SK-N-SH (cell line): Measurements from ENCODE around the gene HJV. TPM values are rescaled to one million over a fixed set of nuclear protein-coding genes. Genes with fewer than 3 reads are reported as not detected.
"Not testable (repeated sequence)": the region's sequence is repeated elsewhere in the genome, so short reads cannot be mapped to it uniquely, and the experiment has no call there.

Experiments
- CTCF ChIA-PET: fragments of 300-600, 350-600 bp; formaldehyde crosslinking; extraction: SDS; loops from one replicate; lab custom pipeline; 2021; lab: Yijun Ruan, JAX
- POLR2A ChIA-PET: fragments of 350-600 bp; sonication (Branson Sonifier 250); formaldehyde crosslinking; extraction: SDS; loops from one replicate; lab custom pipeline; 2020; ENCODE audit warnings: antibody characterized with exemption, inconsistent platforms; lab: Yijun Ruan, JAX
- DNase-seq: peaks from one replicate; pipeline ENCODE4 v3.0.0; 2012
- H2AFZ ChIP-seq: fragments of 200-600 bp; sonication (generic); 2 replicates; pipeline ENCODE4 v1.8.1; 2016; ENCODE audit warnings: antibody characterized with exemption, mild to moderate bottlenecking, low read depth
- H3F3A ChIP-seq: fragments of 200-600 bp; sonication (generic); replicated peaks from 2 replicates; pipeline ENCODE3; 2016; ENCODE audit warnings: antibody characterized with exemption, mild to moderate bottlenecking; ENCODE audit not compliant: insufficient read depth
- H3K27ac ChIP-seq, 2 experiments: fragments of 200-500 bp in 1 of 2; fragments of 200-600 bp in 1 of 2; sonication (Bioruptor generic) in 1 of 2; sonication (generic), shearing (Covaris generic) in 1 of 2; 2 replicates each; pipeline versions ENCODE4 v1.5.1 to v1.6.1; 2014 to 2016; ENCODE audit warnings: low read depth in 2 of 2, inconsistent platforms in 1 of 2, low read length in 1 of 2, mild to moderate bottlenecking in 1 of 2, mixed read lengths in 1 of 2
- H3K27me3 ChIP-seq: fragments of 200-600 bp; sonication (generic), shearing (Covaris generic); 2 replicates; pipeline ENCODE4 v1.6.1; 2016; ENCODE audit warnings: mixed run types; ENCODE audit not compliant: insufficient read depth
- H3K36me3 ChIP-seq, 2 experiments: fragments of 200-500 bp in 1 of 2; fragments of 200-600 bp in 1 of 2; sonication (Bioruptor generic) in 1 of 2; sonication (generic) in 1 of 2; replicated peaks in 1 of 2; 2 replicates each; pipeline versions ENCODE3 to v1.5.1; 2014 to 2016; ENCODE audit warnings: low read length in 1 of 2, mild to moderate bottlenecking in 1 of 2; ENCODE audit not compliant: insufficient read depth in 2 of 2, control insufficient read depth in 1 of 2
- H3K4me1 ChIP-seq, 2 experiments: fragments of 200-500 bp in 1 of 2; fragments of 200-600 bp in 1 of 2; sonication (Bioruptor generic) in 1 of 2; sonication (generic), shearing (Covaris generic) in 1 of 2; 2 replicates each; pipeline versions ENCODE4 v1.5.1 to v1.6.1; 2014 to 2016; ENCODE audit warnings: low read depth in 1 of 2, low read length in 1 of 2, mixed run types in 1 of 2; ENCODE audit not compliant: insufficient read depth in 2 of 2, control insufficient read depth in 1 of 2
- H3K4me2 ChIP-seq: fragments of 200-600 bp; sonication (generic), shearing (Covaris generic); 2 replicates; pipeline ENCODE4 v1.6.1; 2017; ENCODE audit warnings: mixed run types
- H3K4me3 ChIP-seq, 2 experiments: fragments of 200-500 bp in 1 of 2; fragments of 200-600 bp in 1 of 2; sonication (Bioruptor generic) in 1 of 2; sonication (generic), shearing (Covaris generic) in 1 of 2; 2 replicates each; pipeline versions ENCODE4 v1.5.1 to v1.8.1; 2014 to 2016; ENCODE audit warnings: low read depth in 2 of 2, inconsistent platforms in 1 of 2, low read length in 1 of 2, mild to moderate bottlenecking in 1 of 2, mixed read lengths in 1 of 2, moderate library complexity in 1 of 2
- H3K79me2 ChIP-seq: fragments of 200-600 bp; sonication (generic); 2 replicates; pipeline ENCODE4 v1.8.1; 2017; ENCODE audit warnings: mild to moderate bottlenecking; ENCODE audit not compliant: insufficient read depth
- H3K9ac ChIP-seq: fragments of 200-600 bp; sonication (generic); 2 replicates; pipeline ENCODE4 v1.6.1; 2017; ENCODE audit warnings: mixed run types
- H3K9me2 ChIP-seq: fragments of 200-600 bp; sonication (generic); 2 replicates; pipeline ENCODE4 v1.6.1; 2017; ENCODE audit warnings: mixed run types
- H3K9me3 ChIP-seq: fragments of 200-600 bp; sonication (generic); 2 replicates; pipeline ENCODE4 v1.6.1; 2017; ENCODE audit warnings: mixed run types, mild to moderate bottlenecking, moderate library complexity
- H4K20me1 ChIP-seq: fragments of 200-600 bp; sonication (generic); 2 replicates; pipeline ENCODE4 v1.6.1; 2017; ENCODE audit warnings: mild to moderate bottlenecking, mixed run types; ENCODE audit not compliant: insufficient read depth
- CTCF ChIP-seq: fragments of 200-600 bp; sonication (generic); IDR thresholded peaks from 2 replicates; pipeline ENCODE4 v1.6.1; 2017; ENCODE audit warnings: antibody characterized with exemption, mild to moderate bottlenecking, moderate library complexity
- EP300 ChIP-seq, 2 experiments: IDR thresholded peaks; 2 replicates each; pipeline versions ENCODE4 v1.4.0 to v1.6.1; 2012; ENCODE audit warnings: borderline replicate concordance in 1 of 2, low read depth in 1 of 2, low read length in 1 of 2
- FOXJ3 ChIP-seq: sonication (generic); formaldehyde crosslinking; IDR thresholded peaks from 2 replicates; pipeline ENCODE4 v1.5.1; 2020; ENCODE audit warnings: mild to moderate bottlenecking, missing genetic modification reagents
- MEF2A ChIP-seq: IDR thresholded peaks from 2 replicates; pipeline ENCODE4 v1.4.0; 2012; ENCODE audit warnings: low read depth, borderline replicate concordance
- NFIC ChIP-seq: IDR thresholded peaks from 2 replicates; pipeline ENCODE4 v1.4.0; 2012; ENCODE audit warnings: borderline replicate concordance
- NRF1 ChIP-seq: IDR thresholded peaks from 2 replicates; pipeline ENCODE4 v1.6.1; 2012; ENCODE audit warnings: low read depth, mild to moderate bottlenecking, low read length
- PBX3 ChIP-seq: IDR thresholded peaks from 2 replicates; pipeline ENCODE4; 2012
- SMC3 ChIP-seq: IDR thresholded peaks from 2 replicates; pipeline ENCODE4 v1.6.1; 2012; ENCODE audit warnings: low read depth, low read length, improper control_type of control experiment
- TAF1 ChIP-seq: IDR thresholded peaks from 2 replicates; pipeline ENCODE4 v1.6.1; 2012; ENCODE audit warnings: low read depth, mild to moderate bottlenecking, low read length, moderate library complexity, borderline replicate concordance
- YY1 ChIP-seq: IDR thresholded peaks from 2 replicates; pipeline ENCODE4 v1.4.0; 2012; ENCODE audit warnings: low read depth, mild to moderate bottlenecking
- WGBS: methylation state at CpG from one replicate; pipeline ENCODE4 v1.1.6; 2017; ENCODE audit warnings: low lambda C conversion rate; 5-methylcytosine and 5-hydroxymethylcytosine counted together
- polyA plus RNA-seq, 3 experiments: library from polyadenylated mRNA; depleted of rRNA; stranded (reverse); fragments of >200 nt; gene quantifications; 2 replicates each; pipeline ENCODE4 v1.2.3, GENCODE V29; 2012

The HJV gene
- polyA plus RNA-seq, 1 of the 3 experiments (the other 2 are of a cell fraction), result 0.05 TPM

GRCh38 chr1:146051452-146051851 lies 29.9 kb upstream of the HJV start:
- WGBS, result 56% methylated on average over 15 of the region's 15 CpGs
- no peaks in the 10 kb centered on the region for H3K27me3 ChIP-seq
- no peaks in the 10 kb centered on the region for H3K9me3 ChIP-seq
- H3F3A ChIP-seq, result peaks cover 25% of the 10 kb centered on the region
- no peak for TF ChIP-seq SMC3
- no peak for TF ChIP-seq MEF2A
- POLR2A ChIA-PET, result interaction anchor here (0.9 to 1.9 kb wide), 6 partner anchors 9 to 325 kb away, joined by 3 to 35 read pairs (median 4); partner anchors contain the start of gene RBM8A
- DNase-seq, result no peak
- H3K4me1 ChIP-seq, result no peaks in the 10 kb centered on the region; a peak in 1 of 4 replicates
- peak overlapping the region; percentile 54; the same call in 1 of the 2 replicates for H3K9ac ChIP-seq
- H2AFZ ChIP-seq, result no peak overlapping the region
- H3K36me3 ChIP-seq, result no peaks in the 10 kb centered on the region
- H3K4me3 ChIP-seq, result peak overlapping the region; percentile 33 to 44; a peak in 3 of 4 replicates
- no peaks in the 10 kb centered on the region for H3K9me2 ChIP-seq
- H3K27ac ChIP-seq, result peak overlapping the region; percentile 71 to 92
- no peaks in the 10 kb centered on the region for H4K20me1 ChIP-seq
- H3K4me2 ChIP-seq, result peak overlapping the region; percentile 70; the same call in 1 of the 2 replicates
- no peaks in the 10 kb centered on the region for H3K79me2 ChIP-seq
- CTCF ChIA-PET, result interaction anchor here (1.0 to 1.9 kb wide), 3 partner anchors 12 to 44 kb away, joined by 3 to 9 read pairs (median 4); no protein-coding TSS in a partner anchor

GRCh38 chr1:146050652-146050963 lies 29.1 kb upstream of the HJV start:
- CTCF ChIA-PET, H3K4me3 ChIP-seq, H3K9ac ChIP-seq, H2AFZ ChIP-seq, H3K4me2 ChIP-seq, H3K4me1 ChIP-seq, DNase-seq, H3K27me3 ChIP-seq, H3K9me3 ChIP-seq, H3K9me2 ChIP-seq, H3K36me3 ChIP-seq, H3K27ac ChIP-seq, H4K20me1 ChIP-seq, H3K79me2 ChIP-seq: not testable (repeated sequence)
- POLR2A ChIA-PET, result interaction anchor here (0.7 kb wide), 1 partner anchor 12 kb away, joined by 4 read pairs; no protein-coding TSS in a partner anchor
- peaks cover 25% of the 10 kb centered on the region for H3F3A ChIP-seq
- WGBS, result 81% methylated on average over 3 of the region's 3 CpGs

GRCh38 chr1:146049866-146050651 lies 28.5 kb upstream of the HJV start:
- CTCF ChIA-PET, result interaction anchor here (0.8 to 0.9 kb wide), 2 partner anchors 11 to 17 kb away, joined by 3 read pairs; no protein-coding TSS in a partner anchor
- POLR2A ChIA-PET, result interaction anchor here (0.7 kb wide), 1 partner anchor 11 kb away, joined by 4 read pairs; no protein-coding TSS in a partner anchor
- not testable (repeated sequence) for H3K4me3 ChIP-seq, H3K9ac ChIP-seq, H4K20me1 ChIP-seq, DNase-seq, H3K4me2 ChIP-seq, H3K79me2 ChIP-seq, H3K27me3 ChIP-seq, H3K9me3 ChIP-seq, H3K4me1 ChIP-seq, H3K36me3 ChIP-seq, H2AFZ ChIP-seq, H3K27ac ChIP-seq, H3K9me2 ChIP-seq
- WGBS, result 83% methylated on average over 9 of the region's 12 CpGs
- peaks cover 25% of the 10 kb centered on the region for H3F3A ChIP-seq

GRCh38 chr1:146049436-146049835 lies 27.9 kb upstream of the HJV start:
- Histone ChIP-seq H3F3A (peaks cover 25% of the 10 kb centered on the region), H3K9me3 (no peaks in the 10 kb centered on the region), H3K36me3 (no peaks in the 10 kb centered on the region), H3K4me1 (no peaks in the 10 kb centered on the region; a peak in 1 of 4 replicates), H3K27ac (no peak overlapping the region), H3K9me2 (no peaks in the 10 kb centered on the region), H4K20me1 (no peaks in the 10 kb centered on the region), H3K4me3 (no peak overlapping the region), H3K4me2 (no peak overlapping the region), H3K9ac (no peak overlapping the region), H2AFZ (no peak overlapping the region), H3K79me2 (no peaks in the 10 kb centered on the region), H3K27me3 (no peaks in the 10 kb centered on the region)
- DNase-seq, result no peak
- ChIA-PET POLR2A (no interaction called here), CTCF (interaction anchor here (0.8 to 1.2 kb wide), 3 partner anchors 10 to 17 kb away, joined by 3 to 5 read pairs (median 3); no protein-coding TSS in a partner anchor)
- 93% methylated on average over 27 of the region's 27 CpGs for WGBS
- no peak for TF ChIP-seq NRF1
- TF ChIP-seq TAF1, result no peak
- no peak for TF ChIP-seq NFIC
- no peak for TF ChIP-seq YY1
- no peak for TF ChIP-seq FOXJ3 (CRISPR knock-in tag)
- no peak for TF ChIP-seq PBX3
- TF ChIP-seq CTCF, result no peak
- no peak for TF ChIP-seq EP300 (IDR thresholded peaks at IDR 0.05; ENCODE audit: borderline replicate concordance in 1 of 2, low read depth in 1 of 2, low read length in 1 of 2)
